Smooth muscle cell (in vitro differentiated cells): ENCODE results near the gene B4GALT1. TPM values are rescaled to one million over a fixed set of nuclear protein-coding genes. Genes with fewer than 3 reads are reported as not detected.
A peak's percentile ranks its signal among the peaks of the same experiment; 100 is the strongest.

Experiments
- DNase-seq: peaks from one replicate; lab custom pipeline; 2025; ENCODE audit not compliant: unreplicated experiment; lab: John Stamatoyannopoulos, UW
- H2AFZ ChIP-seq: fragments of 200-600 bp; sonication (generic); 2 replicates; pipeline ENCODE4 v1.6.0; 2016; ENCODE audit warnings: antibody characterized with exemption, low read depth, mild to moderate bottlenecking
- H3F3A ChIP-seq: fragments of 200-600 bp; sonication (generic); 2 replicates; pipeline ENCODE4 v1.6.0; 2017; ENCODE audit warnings: antibody characterized with exemption, low read depth
- H3K27ac ChIP-seq: fragments of 200-600 bp; sonication (generic); 2 replicates; pipeline ENCODE4 v1.5.1; 2016; ENCODE audit warnings: low read depth, mild to moderate bottlenecking
- H3K27me3 ChIP-seq: fragments of 200-600 bp; sonication (generic); 2 replicates; pipeline ENCODE4 v1.6.1; 2016; ENCODE audit warnings: low read depth, mild to moderate bottlenecking
- H3K36me3 ChIP-seq: fragments of 200-600 bp; sonication (generic); 2 replicates; pipeline ENCODE4 v1.5.1; 2016; ENCODE audit warnings: low read depth
- H3K4me1 ChIP-seq: fragments of 200-600 bp; sonication (generic); 2 replicates; pipeline ENCODE4 v1.5.1; 2016; ENCODE audit warnings: low read depth
- H3K4me2 ChIP-seq: fragments of 200-600 bp; sonication (generic); 2 replicates; pipeline ENCODE4 v1.6.0; 2016; ENCODE audit warnings: mild to moderate bottlenecking
- H3K4me3 ChIP-seq: fragments of 200-600 bp; sonication (generic); 2 replicates; pipeline ENCODE4 v1.5.1; 2016; ENCODE audit warnings: mild to moderate bottlenecking
- H3K79me2 ChIP-seq: fragments of 200-600 bp; sonication (generic); 2 replicates; pipeline ENCODE4 v1.6.0; 2016; ENCODE audit warnings: low read depth, mild to moderate bottlenecking
- H3K9ac ChIP-seq: fragments of 200-600 bp; sonication (generic); 2 replicates; pipeline ENCODE4 v1.6.0; 2016; ENCODE audit warnings: low read depth
- H3K9me3 ChIP-seq: fragments of 200-600 bp; sonication (generic); replicated peaks from 2 replicates; pipeline ENCODE4 v1.5.1; 2016; ENCODE audit warnings: low read depth
- H4K20me1 ChIP-seq: fragments of 200-600 bp; sonication (generic); 2 replicates; pipeline ENCODE4 v1.6.0; 2016; ENCODE audit warnings: low read depth
- CTCF ChIP-seq: fragments of 200-600 bp; sonication (generic); IDR thresholded peaks from 2 replicates; pipeline ENCODE4 v1.5.1; 2017; ENCODE audit warnings: borderline replicate concordance, mild to moderate bottlenecking, antibody characterized with exemption; ENCODE audit not compliant: insufficient read depth, poor library complexity, severe bottlenecking
- WGBS: methylation state at CpG from one replicate; pipeline ENCODE4 v1.1.7; 2016; ENCODE audit warnings: low lambda C conversion rate; 5-methylcytosine and 5-hydroxymethylcytosine counted together
- polyA plus RNA-seq: library from polyadenylated mRNA; unstranded; fragments of >200 nt; fragmentation: Nextera tagmentation; extraction: Ambion mirVana; gene quantifications from 2 replicates; pipeline ENCODE4 v1.2.1, GENCODE V29; 2016
- total RNA-seq: library from RNA; depleted of rRNA; stranded (reverse); fragments of >200 nt; gene quantifications from 2 replicates; pipeline ENCODE4 v1.2.3, GENCODE V29; 2014

B4GALT1 gene
- total and polyA plus RNA-seq, 2 experiments from 2014 or later, result 49.2 to 56.3 TPM

GRCh38 chr9:33130961-33131789 lies 36.0 kb downstream of the B4GALT1 start:
- Histone ChIP-seq H3K4me1 (no peaks in the 10 kb centered on the region), H3K4me3 (no peak overlapping the region), H3K27me3 (no peaks in the 10 kb centered on the region), H3K9ac (no peak overlapping the region), H3K36me3 (no peaks in the 10 kb centered on the region), H3K27ac (peak overlapping the region; percentile 91), H3K4me2 (no peak overlapping the region), H3F3A (peaks cover 4% of the 10 kb centered on the region), H3K9me3 (no peaks in the 10 kb centered on the region), H3K79me2 (peaks cover 51% of the 10 kb centered on the region), H4K20me1 (peaks cover 47% of the 10 kb centered on the region), H2AFZ (no peak overlapping the region)
- TF ChIP-seq CTCF, result no peak
- DNase-seq, result no peak
- WGBS, result 96% methylated on average over 4 of the region's 4 CpGs

GRCh38 chr9:33129886-33130881 lies 37.0 kb downstream of the B4GALT1 start:
- H3K9me3 ChIP-seq, result no peaks in the 10 kb centered on the region
- H2AFZ ChIP-seq, result no peak overlapping the region
- H3K4me2 ChIP-seq, result no peak overlapping the region
- no peak for TF ChIP-seq CTCF
- H3K79me2 ChIP-seq, result peaks cover 41% of the 10 kb centered on the region
- H3K27me3 ChIP-seq, result no peaks in the 10 kb centered on the region
- H3K4me1 ChIP-seq, result peaks cover 6% of the 10 kb centered on the region
- H3K9ac ChIP-seq, result peak overlapping the region; percentile 10
- no peak overlapping the region for H3K4me3 ChIP-seq
- peaks cover 10% of the 10 kb centered on the region for H3F3A ChIP-seq
- peak overlapping the region; percentile 91 for H3K27ac ChIP-seq
- DNase-seq, result no peak
- 74% methylated on average over 14 of the region's 14 CpGs for WGBS
- peaks cover 47% of the 10 kb centered on the region for H4K20me1 ChIP-seq
- no peaks in the 10 kb centered on the region for H3K36me3 ChIP-seq

- Histone ChIP-seq H3K9me3 (no peaks in the 10 kb centered on the region), H3F3A (peaks cover 11% of the 10 kb centered on the region), H3K4me2 (no peak overlapping the region), H3K27ac (peak overlapping the region; percentile 91), H3K79me2 (peaks cover 33% of the 10 kb centered on the region), H3K36me3 (no peaks in the 10 kb centered on the region), H3K4me1 (peaks cover 14% of the 10 kb centered on the region), H4K20me1 (peaks cover 43% of the 10 kb centered on the region), H2AFZ (no peak overlapping the region), H3K9ac (peak overlapping the region; percentile 10), H3K27me3 (no peaks in the 10 kb centered on the region), H3K4me3 (no peak overlapping the region)
- no peak for TF ChIP-seq CTCF
- WGBS, result 84% methylated on average over 5 of the region's 5 CpGs
- DNase-seq, result no peak
These were observed 37.8 kb downstream of the B4GALT1 start for GRCh38 chr9:33129251-33129885.
